ENCODE measurements around the gene COL12A1.

The COL12A1 gene

DNA sequence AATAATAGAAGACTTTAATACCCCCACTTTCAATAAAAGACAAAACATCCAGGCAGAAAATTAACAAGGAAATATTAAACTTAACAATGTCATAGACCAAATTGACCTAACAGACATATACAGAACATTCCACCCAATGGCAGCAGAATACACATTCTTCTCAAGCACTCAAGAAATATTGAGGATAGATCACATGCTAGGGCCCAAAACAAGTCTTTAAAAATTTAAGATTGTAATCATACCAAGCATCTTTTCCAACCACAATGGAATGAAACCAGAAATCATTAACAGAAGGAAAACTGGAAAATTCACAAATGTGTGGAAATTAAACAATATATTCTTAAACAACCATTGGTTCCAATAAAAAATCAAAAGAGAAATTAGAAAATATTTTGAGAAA, 161.0 kb downstream of the COL12A1 start:
- no peak for DNase-seq (ENCODE audit: low read depth, low spot score)

- no peak for DNase-seq (ENCODE audit: low read depth, low spot score)
Measured at GRCh38 chr6:75041381-75041780, 164.5 kb downstream of the COL12A1 start.
